RKO (cell line): ENCODE measurements around the gene GRID2IP.

ENCODE experiments used
- DNase-seq: peaks from one replicate; pipeline ENCODE4 v3.0.0-alpha.2; 2016; ENCODE audit warnings: low spot score

GRID2IP gene

GRCh38 chr7:6447581-6448199 lies 103.6 kb downstream of the GRID2IP start, which contains the start of gene DAGLB:
Gene DAGLB, minus strand, starts transcription at chr7:6447954. Its CDS starts 112 bp downstream, at chr7:6447842.
- peak; percentile 91 for DNase-seq
